ENCODE results near the gene TSPAN13.

DNA sequence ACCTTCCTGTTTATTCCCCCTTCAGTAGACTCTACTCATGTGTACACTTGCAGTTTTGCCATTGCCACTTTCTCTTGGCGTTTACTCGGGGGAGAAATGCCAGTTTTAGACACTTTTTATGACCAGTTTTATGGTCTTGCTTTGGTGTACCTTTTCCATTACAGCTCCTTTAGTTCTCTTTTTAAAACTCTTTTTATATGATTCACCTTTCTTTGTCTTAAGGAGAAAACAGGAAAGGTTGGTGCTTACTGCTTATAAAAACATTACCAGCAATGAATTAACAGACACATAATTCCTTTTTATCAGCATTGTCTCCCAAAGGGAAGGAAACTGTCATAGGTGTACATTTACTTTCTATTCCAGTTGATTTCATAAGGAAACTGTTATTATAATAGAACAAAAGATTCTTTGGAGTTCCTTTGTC, 11.9 kb downstream of the TSPAN13 start:
- TF ChIP-seq EZH2 (IDR thresholded peaks at IDR 0.05; ENCODE audit: borderline replicate concordance, low read length): no peak
- TF ChIP-seq, protein P1, sequence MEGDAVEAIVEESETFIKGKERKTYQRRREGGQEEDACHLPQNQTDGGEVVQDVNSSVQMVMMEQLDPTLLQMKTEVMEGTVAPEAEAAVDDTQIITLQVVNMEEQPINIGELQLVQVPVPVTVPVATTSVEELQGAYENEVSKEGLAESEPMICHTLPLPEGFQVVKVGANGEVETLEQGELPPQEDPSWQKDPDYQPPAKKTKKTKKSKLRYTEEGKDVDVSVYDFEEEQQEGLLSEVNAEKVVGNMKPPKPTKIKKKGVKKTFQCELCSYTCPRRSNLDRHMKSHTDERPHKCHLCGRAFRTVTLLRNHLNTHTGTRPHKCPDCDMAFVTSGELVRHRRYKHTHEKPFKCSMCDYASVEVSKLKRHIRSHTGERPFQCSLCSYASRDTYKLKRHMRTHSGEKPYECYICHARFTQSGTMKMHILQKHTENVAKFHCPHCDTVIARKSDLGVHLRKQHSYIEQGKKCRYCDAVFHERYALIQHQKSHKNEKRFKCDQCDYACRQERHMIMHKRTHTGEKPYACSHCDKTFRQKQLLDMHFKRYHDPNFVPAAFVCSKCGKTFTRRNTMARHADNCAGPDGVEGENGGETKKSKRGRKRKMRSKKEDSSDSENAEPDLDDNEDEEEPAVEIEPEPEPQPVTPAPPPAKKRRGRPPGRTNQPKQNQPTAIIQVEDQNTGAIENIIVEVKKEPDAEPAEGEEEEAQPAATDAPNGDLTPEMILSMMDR (IDR thresholded peaks at IDR 0.05; ENCODE audit: low read length): no peak

Data from OCI-LY1 (cell line).